Left ventricle myocardium inferior (tissue), 1 donor: ENCODE measurements around the gene PLCZ1. TPM values are rescaled to one million over a fixed set of nuclear protein-coding genes. Genes with fewer than 3 reads are reported as not detected.
"Not testable (repeated sequence)": the region's sequence is repeated elsewhere in the genome, so short reads cannot be mapped to it uniquely, and the experiment has no call there.

Experiments
- DNase-seq: peaks from one replicate; pipeline ENCODE4 v3.0.0-alpha.2; 2020
- H3K27ac ChIP-seq: fragments of 200-600 bp; replicated peaks from 2 replicates; pipeline ENCODE4 v1.8.0; 2021
- H3K27me3 ChIP-seq: fragments of 200-600 bp; 2 replicates; pipeline ENCODE4 v1.8.0; 2021; ENCODE audit warnings: low read depth
- H3K36me3 ChIP-seq: fragments of 200-600 bp; 2 replicates; pipeline ENCODE4 v1.8.0; 2021
- H3K4me1 ChIP-seq: fragments of 200-600 bp; 2 replicates; pipeline ENCODE4 v1.8.0; 2021
- H3K4me3 ChIP-seq: fragments of 200-600 bp; 2 replicates; pipeline ENCODE4 v1.8.0; 2021; ENCODE audit warnings: mild to moderate bottlenecking, moderate library complexity
- H3K9me3 ChIP-seq: fragments of 200-600 bp; replicated peaks from 2 replicates; pipeline ENCODE4 v1.8.0; 2021
- CTCF ChIP-seq: fragments of 200-600 bp; IDR thresholded peaks from 2 replicates; pipeline ENCODE4 v1.8.0; 2021; ENCODE audit warnings: antibody characterized with exemption, mild to moderate bottlenecking, borderline replicate concordance
- intact Hi-C: fragments of 100-400 bp; cut with micrococcal nuclease; formaldehyde crosslinking; loops from one replicate; pipeline ENCODE4 v1.11.0; 2022
- total RNA-seq: library from RNA; stranded (reverse); fragmentation: NEBNext Ultra II Directional; extraction: Animal tissue kit (Norgen Biotek cat#: 25700); gene quantifications from one replicate; pipeline ENCODE4 v1.2.1, GENCODE V29; 2021
- donor health status: DM: no; HTN: yes; CAD: no; lungs with severe emphysema.

Gene PLCZ1
- total RNA-seq, 1 donor from 2014 or later = 0.49 TPM

- H3K36me3 ChIP-seq = no peaks in the 10 kb centered on the region
- H3K9me3 ChIP-seq = no peaks in the 10 kb centered on the region
- no peak overlapping the region for H3K4me3 ChIP-seq
- no peak for TF ChIP-seq CTCF
- no peaks in the 10 kb centered on the region for H3K4me1 ChIP-seq
- no peak for DNase-seq
- no peak overlapping the region for H3K27ac ChIP-seq
- intact Hi-C loops = no loop called here
- H3K27me3 ChIP-seq = no peaks in the 10 kb centered on the region
These were observed 34.5 kb downstream of the PLCZ1 start for GRCh38 chr12:18703321-18703720.

DNA sequence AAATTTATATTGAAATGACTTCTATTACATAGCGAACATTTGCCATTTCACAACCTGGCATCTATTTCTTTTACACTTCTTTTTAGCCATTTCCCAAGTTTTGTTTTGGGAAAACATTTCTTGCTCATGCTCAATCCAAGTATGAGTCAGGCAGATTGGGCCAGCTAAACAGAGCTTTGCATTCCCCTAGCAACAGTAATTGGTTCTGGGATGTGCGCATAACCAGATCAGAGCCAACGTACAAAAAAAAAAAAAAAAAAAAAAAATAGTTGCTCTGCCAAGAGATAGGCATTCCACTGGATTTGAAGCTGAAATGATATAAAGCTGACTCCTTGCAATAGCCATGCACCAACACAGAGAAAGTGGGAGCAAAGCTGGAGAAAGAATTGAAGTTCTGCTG, 37.5 kb downstream of the PLCZ1 start:
- Histone ChIP-seq H3K4me1 (no peaks in the 10 kb centered on the region), H3K36me3 (no peaks in the 10 kb centered on the region), H3K4me3 (no peak overlapping the region), H3K27ac (no peak overlapping the region), H3K9me3 (no peaks in the 10 kb centered on the region), H3K27me3 (no peaks in the 10 kb centered on the region)
- TF ChIP-seq CTCF = no peak
- DNase-seq = no peak
- intact Hi-C loops = no loop called here

DNA sequence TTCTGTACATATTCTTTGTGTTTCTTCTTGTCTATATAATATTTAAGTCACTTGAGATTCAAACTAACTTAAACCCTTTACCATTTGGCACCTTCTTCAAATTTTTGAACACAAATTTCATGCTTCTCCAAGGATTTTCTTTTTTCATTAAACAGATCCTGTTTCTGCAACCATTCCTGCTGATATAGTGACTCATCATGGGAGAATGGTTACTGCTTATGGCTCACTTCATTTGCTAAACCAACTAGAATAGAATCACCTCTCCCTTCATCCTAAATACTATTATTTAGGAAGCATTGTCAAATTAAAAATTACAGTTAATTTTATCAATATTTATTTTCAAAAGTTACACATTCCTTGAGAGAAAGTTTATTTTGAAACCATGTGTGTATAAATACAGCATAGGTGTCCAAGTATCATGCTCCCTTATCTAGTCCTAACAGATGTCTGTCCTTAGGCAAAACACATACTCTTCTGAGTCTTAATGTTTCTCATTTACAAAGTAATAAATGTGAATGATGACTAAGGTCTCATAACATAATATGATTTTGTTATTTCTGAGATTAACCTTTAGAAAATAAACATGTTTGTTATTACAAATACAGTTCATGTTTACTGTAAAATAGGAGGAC, 40.7 kb downstream of the PLCZ1 start:
- TF ChIP-seq CTCF = no peak
- Histone ChIP-seq H3K27ac (no peak overlapping the region), H3K36me3 (no peaks in the 10 kb centered on the region), H3K9me3 (no peaks in the 10 kb centered on the region), H3K4me3 (no peak overlapping the region), H3K27me3 (no peaks in the 10 kb centered on the region), H3K4me1 (no peaks in the 10 kb centered on the region)
- no peak for DNase-seq
- intact Hi-C loops = no loop called here

DNA sequence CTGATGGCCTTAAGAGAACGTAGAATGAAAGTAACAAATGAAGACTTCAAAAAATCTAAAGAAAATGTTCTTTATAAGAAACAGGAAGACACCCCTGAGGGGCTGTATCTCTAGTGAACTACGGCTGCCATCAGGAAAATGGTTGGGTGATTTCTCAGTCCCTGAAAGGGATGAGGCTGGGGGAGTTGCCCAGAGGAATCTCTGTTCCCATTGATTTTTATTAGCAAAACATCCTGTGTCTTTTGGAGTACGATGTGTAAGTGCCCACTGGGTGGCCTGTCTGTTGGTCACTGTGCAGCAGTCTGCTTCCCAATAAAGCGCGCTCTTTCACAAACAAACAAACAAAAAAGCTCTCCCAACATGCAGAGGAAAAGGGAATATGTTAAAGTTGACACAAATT, 43.8 kb downstream of the PLCZ1 start:
- intact Hi-C loops, H3K36me3 ChIP-seq, H3K4me3 ChIP-seq, H3K9me3 ChIP-seq, H3K4me1 ChIP-seq, H3K27ac ChIP-seq, DNase-seq, H3K27me3 ChIP-seq: not testable (repeated sequence)

- intact Hi-C loops = no loop called here
- H3K36me3 ChIP-seq = no peaks in the 10 kb centered on the region
- no peaks in the 10 kb centered on the region for H3K4me1 ChIP-seq
- H3K27ac ChIP-seq = peak overlapping the region; percentile 11
- no peak for DNase-seq
- no peaks in the 10 kb centered on the region for H3K9me3 ChIP-seq
- no peak for TF ChIP-seq CTCF
- H3K4me3 ChIP-seq = no peak overlapping the region
- no peaks in the 10 kb centered on the region for H3K27me3 ChIP-seq
These were observed 47.2 kb downstream of the PLCZ1 start for GRCh38 chr12:18690653-18691052.

DNA sequence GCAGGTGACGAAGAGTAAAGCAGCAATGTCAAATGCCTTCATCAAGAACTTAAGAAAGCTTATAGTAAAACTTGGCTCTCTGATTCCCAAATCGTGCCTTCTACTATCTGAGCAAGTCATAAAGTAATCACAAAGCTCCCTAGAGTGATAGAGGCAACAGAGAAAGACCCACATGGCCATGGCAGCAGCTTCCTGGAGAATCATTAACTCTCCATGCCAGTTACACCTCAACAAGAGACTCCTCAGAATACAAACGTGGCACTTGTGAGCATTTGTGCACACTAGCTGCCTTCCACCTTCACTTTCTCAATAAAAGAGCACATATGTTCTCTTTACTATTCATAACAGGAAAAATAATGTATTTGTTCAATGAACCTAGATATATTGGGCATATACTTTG, 48.0 kb downstream of the PLCZ1 start:
- DNase-seq = no peak
- no peaks in the 10 kb centered on the region for H3K9me3 ChIP-seq
- no peaks in the 10 kb centered on the region for H3K27me3 ChIP-seq
- H3K36me3 ChIP-seq = no peaks in the 10 kb centered on the region
- H3K4me3 ChIP-seq = no peak overlapping the region
- TF ChIP-seq CTCF = no peak
- no peaks in the 10 kb centered on the region for H3K4me1 ChIP-seq
- intact Hi-C loops = no loop called here
- no peak overlapping the region for H3K27ac ChIP-seq
